HK-2 (cell line): ENCODE results near the gene POLRMT.
"Not testable (repeated sequence)": the region's sequence is repeated elsewhere in the genome, so short reads cannot be mapped to it uniquely, and the experiment has no call there.

Experiments
- DNase-seq: peaks from one replicate; pipeline ENCODE4 v3.0.0-alpha.2; 2018; ENCODE audit not compliant: unreplicated experiment

Gene POLRMT

GRCh38 chr19:633068-633785 lies at the start of gene POLRMT:
POLRMT (minus strand) TSS chr19:633537; CDS start chr19:633512, 25 bp downstream.
- peak; percentile 98 for DNase-seq

GRCh38 chr19:682678-683320 lies 49.5 kb upstream of the POLRMT start:
- no peak for DNase-seq

GRCh38 chr19:681029-682019 lies 48.0 kb upstream of the POLRMT start:
- DNase-seq: no peak

GRCh38 chr19:680287-681028 lies 47.1 kb upstream of the POLRMT start:
- DNase-seq: peak; percentile 100

GRCh38 chr19:679418-680286 lies 46.3 kb upstream of the POLRMT start:
- DNase-seq: peak; percentile 71

GRCh38 chr19:678791-679388 lies 45.6 kb upstream of the POLRMT start:
- DNase-seq: no peak

- no peak for DNase-seq
Measured at GRCh38 chr19:677601-678436, 44.5 kb upstream of the POLRMT start.

GRCh38 chr19:677201-677600 lies 43.9 kb upstream of the POLRMT start:
- DNase-seq: peak; percentile 94

GRCh38 chr19:676339-677105 lies 43.2 kb upstream of the POLRMT start, which contains the start of gene FSTL3:
FSTL3 (plus strand) TSS chr19:676392; CDS start chr19:676424, 32 bp downstream.
- DNase-seq: peak; percentile 60

- DNase-seq: no peak
Measured at GRCh38 chr19:676007-676338, 42.6 kb upstream of the POLRMT start.

- no peak for DNase-seq
Measured at GRCh38 chr19:674282-675151, 41.2 kb upstream of the POLRMT start.

- no peak for DNase-seq
Measured at GRCh38 chr19:670609-671075, 37.3 kb upstream of the POLRMT start.

GRCh38 chr19:668675-669434 lies 35.5 kb upstream of the POLRMT start:
- DNase-seq: not testable (repeated sequence)

- DNase-seq: not testable (repeated sequence)
Measured at GRCh38 chr19:666985-667573, 33.7 kb upstream of the POLRMT start.

- peak; percentile 81 for DNase-seq
Measured at GRCh38 chr19:664913-665443, 31.6 kb upstream of the POLRMT start.

GRCh38 chr19:663682-664117 lies 30.4 kb upstream of the POLRMT start:
- no peak for DNase-seq
